ENCODE results near the gene MFSD12.
A peak's percentile ranks its signal among the peaks of the same experiment; 100 is the strongest.

Gene MFSD12

DNA sequence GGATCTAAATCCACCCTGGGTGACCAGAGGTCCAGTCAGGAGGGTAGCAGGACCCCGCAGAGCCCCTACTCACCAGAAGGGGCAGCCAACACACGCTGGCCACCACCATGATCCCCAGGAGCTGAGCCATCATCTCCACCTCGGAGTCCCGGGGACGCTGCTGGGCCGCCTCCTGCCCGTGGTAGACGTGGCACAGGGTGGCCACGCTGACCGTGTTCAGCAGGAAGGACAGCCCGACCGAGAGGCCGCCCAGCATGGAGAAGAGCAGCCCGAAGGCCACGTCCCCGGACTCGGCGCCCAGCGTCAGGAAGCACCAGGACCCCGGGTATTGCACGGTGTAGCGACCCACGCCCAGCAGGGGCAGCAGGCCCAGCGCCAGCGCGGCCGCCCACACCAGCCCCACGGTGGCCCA is 42.4 kb upstream of the MFSD12 start:
- Histone ChIP-seq H3K27me3 (ENCODE audit: control insufficient read depth in 2 of 2, insufficient read depth in 2 of 2, low read length in 2 of 2) (peaks cover 0 to 2% of the 10 kb centered on the region in 2 donors), H3K9me3 (ENCODE audit: control insufficient read depth in 2 of 2, low read length in 2 of 2) (no peaks in the 10 kb centered on the region), H3K4me1 (ENCODE audit: control insufficient read depth in 2 of 2, insufficient read depth in 2 of 2, low read length in 2 of 2) (no peaks in the 10 kb centered on the region), H3K36me3 (ENCODE audit: control insufficient read depth in 2 of 2, insufficient read depth in 2 of 2, low read length in 2 of 2) (no peaks in the 10 kb centered on the region), H3K27ac (ENCODE audit: low read depth in 2 of 2, low read length in 2 of 2) (no peak overlapping the region), H3K4me3 (ENCODE audit: low read length in 2 of 2) (no peak overlapping the region), H3K9ac (ENCODE audit: low read depth in 1 of 2, low read length in 2 of 2) (no peak overlapping the region)

DNA sequence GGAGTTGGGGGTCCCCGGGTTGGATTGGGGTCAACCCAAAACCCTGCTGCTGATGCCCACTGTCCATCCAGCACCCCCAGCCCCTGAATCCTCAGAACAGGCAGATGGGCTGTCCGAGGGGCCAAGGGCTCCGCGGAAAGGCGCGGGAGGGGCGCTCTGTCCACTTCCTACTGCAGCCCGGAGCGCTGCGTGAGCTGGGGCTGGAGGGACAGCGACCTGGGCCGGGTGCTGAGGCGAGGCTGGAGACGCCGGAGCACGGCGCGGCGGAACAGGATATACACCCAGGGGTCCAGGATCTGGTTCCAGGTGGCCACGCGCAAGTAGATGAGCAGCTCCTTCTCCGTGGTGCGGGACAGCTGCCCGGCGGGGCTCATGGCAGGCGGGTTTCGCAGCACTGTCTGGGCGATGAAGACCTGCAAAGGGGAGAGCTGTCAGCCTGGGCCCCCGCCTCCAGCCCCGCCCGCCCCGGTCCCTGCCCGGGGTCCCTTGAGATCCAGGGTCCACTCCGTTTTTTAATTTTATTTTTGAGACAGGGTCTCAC is 38.2 kb upstream of the MFSD12 start:
- no peaks in the 10 kb centered on the region for H3K4me1 ChIP-seq (ENCODE audit: control insufficient read depth in 2 of 2, insufficient read depth in 2 of 2, low read length in 2 of 2)
- H3K4me3 ChIP-seq (ENCODE audit: low read length in 2 of 2) = no peak overlapping the region
- no peak overlapping the region for H3K27ac ChIP-seq (ENCODE audit: low read depth in 2 of 2, low read length in 2 of 2)
- no peaks in the 10 kb centered on the region for H3K36me3 ChIP-seq (ENCODE audit: control insufficient read depth in 2 of 2, insufficient read depth in 2 of 2, low read length in 2 of 2)
- no peaks in the 10 kb centered on the region for H3K9me3 ChIP-seq (ENCODE audit: control insufficient read depth in 2 of 2, low read length in 2 of 2)
- peaks cover 0 to 2% of the 10 kb centered on the region in 2 donors for H3K27me3 ChIP-seq (ENCODE audit: control insufficient read depth in 2 of 2, insufficient read depth in 2 of 2, low read length in 2 of 2)
- H3K9ac ChIP-seq (ENCODE audit: low read depth in 1 of 2, low read length in 2 of 2) = no peak overlapping the region

DNA sequence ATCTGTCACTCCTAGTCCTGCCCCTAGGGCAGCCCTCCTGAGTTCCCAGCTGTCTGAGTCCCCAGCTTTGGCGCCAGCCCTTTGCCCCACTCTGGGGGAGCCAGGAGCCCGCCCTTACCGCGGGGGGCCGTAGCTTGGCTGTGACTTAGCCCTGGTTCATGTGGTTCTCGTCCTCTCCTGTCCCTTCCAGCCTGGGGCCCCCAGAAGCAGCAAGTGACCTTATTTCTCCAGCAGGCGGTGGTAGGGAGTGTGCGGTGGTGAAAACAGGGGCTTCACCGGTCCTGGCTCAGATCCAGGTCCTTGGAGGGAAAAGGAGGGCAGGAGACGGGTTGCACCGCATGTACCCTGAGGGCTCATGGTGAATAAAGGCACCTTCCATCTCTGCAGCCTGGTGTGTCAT is 35.8 kb upstream of the MFSD12 start:
- no peak overlapping the region for H3K27ac ChIP-seq (ENCODE audit: low read depth in 2 of 2, low read length in 2 of 2)
- H3K27me3 ChIP-seq (ENCODE audit: control insufficient read depth in 2 of 2, insufficient read depth in 2 of 2, low read length in 2 of 2) = peaks cover 0 to 2% of the 10 kb centered on the region in 2 donors
- no peak overlapping the region for H3K4me3 ChIP-seq (ENCODE audit: low read length in 2 of 2)
- H3K9me3 ChIP-seq (ENCODE audit: control insufficient read depth in 2 of 2, low read length in 2 of 2) = no peaks in the 10 kb centered on the region
- H3K9ac ChIP-seq (ENCODE audit: low read depth in 1 of 2, low read length in 2 of 2) = no peak overlapping the region
- H3K36me3 ChIP-seq (ENCODE audit: control insufficient read depth in 2 of 2, insufficient read depth in 2 of 2, low read length in 2 of 2) = no peaks in the 10 kb centered on the region
- H3K4me1 ChIP-seq (ENCODE audit: control insufficient read depth in 2 of 2, insufficient read depth in 2 of 2, low read length in 2 of 2) = no peaks in the 10 kb centered on the region

GRCh38 chr19:3591876-3592613 is 34.7 kb upstream of the MFSD12 start:
- Histone ChIP-seq H3K27ac (ENCODE audit: low read depth in 2 of 2, low read length in 2 of 2) (no peak overlapping the region), H3K4me1 (ENCODE audit: control insufficient read depth in 2 of 2, insufficient read depth in 2 of 2, low read length in 2 of 2) (no peaks in the 10 kb centered on the region), H3K9me3 (ENCODE audit: control insufficient read depth in 2 of 2, low read length in 2 of 2) (no peaks in the 10 kb centered on the region), H3K36me3 (ENCODE audit: control insufficient read depth in 2 of 2, insufficient read depth in 2 of 2, low read length in 2 of 2) (no peaks in the 10 kb centered on the region), H3K4me3 (ENCODE audit: low read length in 2 of 2) (no peak overlapping the region), H3K9ac (ENCODE audit: low read depth in 1 of 2, low read length in 2 of 2) (no peak overlapping the region), H3K27me3 (ENCODE audit: control insufficient read depth in 2 of 2, insufficient read depth in 2 of 2, low read length in 2 of 2) (no peaks in the 10 kb centered on the region)

GRCh38 chr19:3590991-3591659 is 33.7 kb upstream of the MFSD12 start:
- Histone ChIP-seq H3K27me3 (ENCODE audit: control insufficient read depth in 2 of 2, insufficient read depth in 2 of 2, low read length in 2 of 2) (no peaks in the 10 kb centered on the region), H3K9me3 (ENCODE audit: control insufficient read depth in 2 of 2, low read length in 2 of 2) (no peaks in the 10 kb centered on the region), H3K9ac (ENCODE audit: low read depth in 1 of 2, low read length in 2 of 2) (no peak overlapping the region), H3K36me3 (ENCODE audit: control insufficient read depth in 2 of 2, insufficient read depth in 2 of 2, low read length in 2 of 2) (no peaks in the 10 kb centered on the region), H3K4me1 (ENCODE audit: control insufficient read depth in 2 of 2, insufficient read depth in 2 of 2, low read length in 2 of 2) (no peaks in the 10 kb centered on the region), H3K27ac (ENCODE audit: low read depth in 2 of 2, low read length in 2 of 2) (no peak overlapping the region), H3K4me3 (ENCODE audit: low read length in 2 of 2) (no peak overlapping the region)

DNA sequence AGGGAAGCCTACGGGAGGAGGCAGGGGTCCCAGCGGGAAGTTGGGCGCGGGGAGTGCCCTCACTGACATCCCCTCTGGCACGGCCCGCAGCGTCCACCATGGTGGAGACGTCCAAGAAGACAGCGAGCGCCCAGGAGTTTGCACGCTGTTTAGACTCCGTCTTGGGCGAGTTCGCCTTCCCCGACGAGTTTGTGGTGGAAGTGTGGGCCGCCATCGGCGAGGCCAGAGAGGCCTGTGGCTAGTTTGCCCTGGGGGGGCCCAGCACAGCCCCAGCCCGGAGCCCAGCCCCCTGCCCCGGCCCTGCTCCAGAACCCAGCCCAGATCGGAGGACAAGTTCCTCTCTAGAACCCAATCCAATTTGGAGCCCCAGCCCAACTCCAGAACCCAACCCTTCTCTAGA is 32.6 kb upstream of the MFSD12 start:
- Histone ChIP-seq H3K9me3 (ENCODE audit: control insufficient read depth in 2 of 2, low read length in 2 of 2) (no peaks in the 10 kb centered on the region), H3K4me3 (ENCODE audit: low read length in 2 of 2) (no peak overlapping the region), H3K4me1 (ENCODE audit: control insufficient read depth in 2 of 2, insufficient read depth in 2 of 2, low read length in 2 of 2) (peaks cover 0 to 4% of the 10 kb centered on the region in 2 donors), H3K9ac (ENCODE audit: low read depth in 1 of 2, low read length in 2 of 2) (no peak overlapping the region), H3K36me3 (ENCODE audit: control insufficient read depth in 2 of 2, insufficient read depth in 2 of 2, low read length in 2 of 2) (no peaks in the 10 kb centered on the region), H3K27me3 (ENCODE audit: control insufficient read depth in 2 of 2, insufficient read depth in 2 of 2, low read length in 2 of 2) (peaks cover 3 to 5% of the 10 kb centered on the region in 2 donors), H3K27ac (ENCODE audit: low read depth in 2 of 2, low read length in 2 of 2) (no peak overlapping the region)

DNA sequence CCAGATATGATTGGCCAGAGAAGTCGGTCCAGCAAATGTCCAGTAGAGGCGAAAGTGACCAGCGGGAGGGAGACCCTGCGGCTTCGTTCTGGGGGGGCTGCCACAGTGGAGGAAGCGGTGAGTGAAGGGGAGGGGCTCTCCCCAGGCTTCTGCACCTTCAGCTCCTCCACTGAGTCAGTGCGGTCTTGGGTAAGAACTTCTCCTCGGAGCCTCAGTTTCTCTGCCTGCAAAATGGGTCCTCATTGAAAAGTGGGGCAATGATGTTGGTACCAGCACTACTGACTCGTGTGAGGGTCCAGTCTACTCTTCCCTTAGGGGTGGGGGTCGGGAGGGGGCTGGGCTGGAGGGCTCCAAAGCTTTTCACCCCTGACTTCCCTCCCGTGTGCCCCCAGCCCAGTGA is 32.1 kb upstream of the MFSD12 start:
- no peak overlapping the region for H3K4me3 ChIP-seq (ENCODE audit: low read length in 2 of 2)
- H3K36me3 ChIP-seq (ENCODE audit: control insufficient read depth in 2 of 2, insufficient read depth in 2 of 2, low read length in 2 of 2) = no peaks in the 10 kb centered on the region
- H3K4me1 ChIP-seq (ENCODE audit: control insufficient read depth in 2 of 2, insufficient read depth in 2 of 2, low read length in 2 of 2) = peaks cover 0 to 4% of the 10 kb centered on the region in 2 donors
- no peak overlapping the region for H3K9ac ChIP-seq (ENCODE audit: low read depth in 1 of 2, low read length in 2 of 2)
- no peaks in the 10 kb centered on the region for H3K9me3 ChIP-seq (ENCODE audit: control insufficient read depth in 2 of 2, low read length in 2 of 2)
- peaks cover 3 to 5% of the 10 kb centered on the region in 2 donors for H3K27me3 ChIP-seq (ENCODE audit: control insufficient read depth in 2 of 2, insufficient read depth in 2 of 2, low read length in 2 of 2)
- no peak overlapping the region for H3K27ac ChIP-seq (ENCODE audit: low read depth in 2 of 2, low read length in 2 of 2)

- H3K27me3 ChIP-seq (ENCODE audit: control insufficient read depth in 2 of 2, insufficient read depth in 2 of 2, low read length in 2 of 2) = peaks cover 3 to 5% of the 10 kb centered on the region in 2 donors
- no peak overlapping the region for H3K9ac ChIP-seq (ENCODE audit: low read depth in 1 of 2, low read length in 2 of 2)
- peaks cover 0 to 4% of the 10 kb centered on the region in 2 donors for H3K4me1 ChIP-seq (ENCODE audit: control insufficient read depth in 2 of 2, insufficient read depth in 2 of 2, low read length in 2 of 2)
- H3K4me3 ChIP-seq (ENCODE audit: low read length in 2 of 2) = no peak overlapping the region
- no peaks in the 10 kb centered on the region for H3K36me3 ChIP-seq (ENCODE audit: control insufficient read depth in 2 of 2, insufficient read depth in 2 of 2, low read length in 2 of 2)
- no peaks in the 10 kb centered on the region for H3K9me3 ChIP-seq (ENCODE audit: control insufficient read depth in 2 of 2, low read length in 2 of 2)
- H3K27ac ChIP-seq (ENCODE audit: low read depth in 2 of 2, low read length in 2 of 2) = no peak overlapping the region
These were observed 29.4 kb upstream of the MFSD12 start for GRCh38 chr19:3586707-3587346.

DNA sequence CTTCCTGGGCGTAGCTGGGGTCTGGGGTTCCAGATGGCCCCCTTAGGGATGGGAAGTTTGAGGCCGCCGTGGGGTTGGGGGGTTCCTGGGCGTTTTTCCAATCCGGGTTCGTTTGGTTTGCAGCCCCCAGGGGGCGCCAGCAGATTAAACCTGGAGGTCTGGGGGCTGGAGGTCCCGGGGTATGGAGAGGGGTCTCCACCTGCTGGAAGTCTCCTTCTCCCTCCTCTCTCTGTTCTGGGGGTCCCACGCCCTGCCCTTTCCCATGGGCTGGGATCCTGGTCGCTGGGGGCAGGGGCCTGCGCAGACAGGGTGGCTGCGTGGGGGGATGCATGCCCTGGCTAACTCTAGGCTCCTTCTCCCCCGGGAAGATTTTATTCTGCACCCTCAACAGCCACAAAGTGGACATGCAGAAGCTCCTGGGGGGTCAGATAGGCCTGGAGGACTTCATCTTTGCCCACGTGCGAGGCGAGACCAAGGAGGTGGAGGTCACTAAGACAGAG is 28.8 kb upstream of the MFSD12 start:
- Histone ChIP-seq H3K9me3 (ENCODE audit: control insufficient read depth in 2 of 2, low read length in 2 of 2) (no peaks in the 10 kb centered on the region), H3K36me3 (ENCODE audit: control insufficient read depth in 2 of 2, insufficient read depth in 2 of 2, low read length in 2 of 2) (no peaks in the 10 kb centered on the region), H3K4me3 (ENCODE audit: low read length in 2 of 2) (peak overlapping the region; percentile 20 to 41), H3K9ac (ENCODE audit: low read depth in 1 of 2, low read length in 2 of 2) (no peak overlapping the region), H3K27me3 (ENCODE audit: control insufficient read depth in 2 of 2, insufficient read depth in 2 of 2, low read length in 2 of 2) (peaks cover 3 to 5% of the 10 kb centered on the region in 2 donors), H3K27ac (ENCODE audit: low read depth in 2 of 2, low read length in 2 of 2) (no peak overlapping the region), H3K4me1 (ENCODE audit: control insufficient read depth in 2 of 2, insufficient read depth in 2 of 2, low read length in 2 of 2) (peaks cover 0 to 4% of the 10 kb centered on the region in 2 donors)

Data from mucosa of rectum (tissue), 2 donors.